Calu3 (cell line): ENCODE results near the gene ZFAND6. TPM values are rescaled to one million over a fixed set of nuclear protein-coding genes. Genes with fewer than 3 reads are reported as not detected.
A peak's percentile ranks its signal among the peaks of the same experiment; 100 is the strongest.
"Not testable (repeated sequence)": the region's sequence is repeated elsewhere in the genome, so short reads cannot be mapped to it uniquely, and the experiment has no call there.

Experiments used
- BruUV-seq: library from RNA; stranded (reverse); fragments of 400-500 nt; replicated peaks from 2 replicates; lab custom pipeline; 2021; lab: Mats Ljungman, UMichigan
- CTCF ChIA-PET: fragments of 300-600 bp; sonication (Branson Sonifier 250); formaldehyde crosslinking; loops from one replicate; lab custom pipeline; 2022; ENCODE audit warnings: antibody characterized with exemption; lab: Charles Lee
- DNase-seq: peaks from one replicate; pipeline ENCODE4 v3.0.0; 2022
- H3K27ac Mint-ChIP-seq: one replicate; pipeline ENCODE4 v1.8.0; 2022; ENCODE audit warnings: mixed read lengths; ENCODE audit not compliant: unreplicated experiment
- H3K27me3 Mint-ChIP-seq: one replicate; pipeline ENCODE4 v1.8.0; 2022; ENCODE audit warnings: mixed read lengths; ENCODE audit not compliant: unreplicated experiment
- H3K36me3 Mint-ChIP-seq: one replicate; pipeline ENCODE4 v1.8.0; 2022; ENCODE audit warnings: mild to moderate bottlenecking, moderate library complexity, mixed read lengths; ENCODE audit not compliant: insufficient read depth, unreplicated experiment
- H3K4me1 Mint-ChIP-seq: one replicate; pipeline ENCODE4 v1.8.0; 2022; ENCODE audit warnings: mild to moderate bottlenecking, low read depth, mixed read lengths; ENCODE audit not compliant: unreplicated experiment
- H3K4me3 Mint-ChIP-seq: one replicate; pipeline ENCODE4 v1.8.0; 2022; ENCODE audit warnings: mild to moderate bottlenecking, low read depth, moderate library complexity, mixed read lengths; ENCODE audit not compliant: unreplicated experiment
- H3K9me3 Mint-ChIP-seq: one replicate; pipeline ENCODE4 v1.8.0; 2022; ENCODE audit warnings: low read depth, mixed read lengths; ENCODE audit not compliant: unreplicated experiment
- intact Hi-C: fragments of 100-400 bp; cut with micrococcal nuclease; formaldehyde crosslinking; loops from one replicate; pipeline ENCODE4 v1.10.0; 2022; ENCODE audit not compliant: unreplicated experiment
- total RNA-seq: library from RNA; stranded (reverse); gene quantifications from 2 replicates; pipeline ENCODE4 v1.2.3, GENCODE V29; 2022
- TF ChIP-seq, protein P1 (sequence below): fragments of 200-600 bp; IDR thresholded peaks from one replicate; pipeline ENCODE4 v1.8.0; 2022; ENCODE audit warnings: antibody characterized with exemption; ENCODE audit not compliant: unreplicated experiment

Gene ZFAND6
- total RNA-seq, 1 experiment from 2014 or later = 87.5 TPM

DNA sequence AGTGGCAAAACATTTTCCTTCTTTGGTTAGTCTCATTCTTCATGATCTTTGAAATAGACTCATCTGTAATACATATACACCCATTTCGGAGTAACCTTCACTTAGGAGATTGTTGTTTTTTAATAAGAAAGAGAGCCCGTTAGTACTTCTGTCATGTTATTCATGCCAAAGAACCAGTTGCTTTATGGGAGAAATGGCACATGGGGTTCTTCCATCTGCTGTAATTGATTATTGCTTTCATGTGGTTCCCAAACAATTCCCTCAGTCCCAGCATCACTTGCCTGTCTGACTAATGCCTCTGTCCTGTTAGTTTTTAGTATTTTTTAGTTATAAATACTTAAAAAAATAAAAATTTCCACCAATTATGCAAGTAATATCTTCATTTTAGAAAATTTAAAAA, 59.5 kb downstream of the ZFAND6 start:
- Mint-ChIP-seq H3K9me3 (no peaks in the 10 kb centered on the region), H3K36me3 (peaks cover 24% of the 10 kb centered on the region), H3K4me1 (peaks cover 20% of the 10 kb centered on the region), H3K27ac (no peak overlapping the region), H3K4me3 (no peak overlapping the region), H3K27me3 (no peaks in the 10 kb centered on the region)
- DNase-seq = no peak
- CTCF ChIA-PET = no interaction called here
- intact Hi-C loops = no loop called here
- TF ChIP-seq, protein P1, sequence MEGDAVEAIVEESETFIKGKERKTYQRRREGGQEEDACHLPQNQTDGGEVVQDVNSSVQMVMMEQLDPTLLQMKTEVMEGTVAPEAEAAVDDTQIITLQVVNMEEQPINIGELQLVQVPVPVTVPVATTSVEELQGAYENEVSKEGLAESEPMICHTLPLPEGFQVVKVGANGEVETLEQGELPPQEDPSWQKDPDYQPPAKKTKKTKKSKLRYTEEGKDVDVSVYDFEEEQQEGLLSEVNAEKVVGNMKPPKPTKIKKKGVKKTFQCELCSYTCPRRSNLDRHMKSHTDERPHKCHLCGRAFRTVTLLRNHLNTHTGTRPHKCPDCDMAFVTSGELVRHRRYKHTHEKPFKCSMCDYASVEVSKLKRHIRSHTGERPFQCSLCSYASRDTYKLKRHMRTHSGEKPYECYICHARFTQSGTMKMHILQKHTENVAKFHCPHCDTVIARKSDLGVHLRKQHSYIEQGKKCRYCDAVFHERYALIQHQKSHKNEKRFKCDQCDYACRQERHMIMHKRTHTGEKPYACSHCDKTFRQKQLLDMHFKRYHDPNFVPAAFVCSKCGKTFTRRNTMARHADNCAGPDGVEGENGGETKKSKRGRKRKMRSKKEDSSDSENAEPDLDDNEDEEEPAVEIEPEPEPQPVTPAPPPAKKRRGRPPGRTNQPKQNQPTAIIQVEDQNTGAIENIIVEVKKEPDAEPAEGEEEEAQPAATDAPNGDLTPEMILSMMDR = no peak
- BruUV-seq = no TSS peak

DNA sequence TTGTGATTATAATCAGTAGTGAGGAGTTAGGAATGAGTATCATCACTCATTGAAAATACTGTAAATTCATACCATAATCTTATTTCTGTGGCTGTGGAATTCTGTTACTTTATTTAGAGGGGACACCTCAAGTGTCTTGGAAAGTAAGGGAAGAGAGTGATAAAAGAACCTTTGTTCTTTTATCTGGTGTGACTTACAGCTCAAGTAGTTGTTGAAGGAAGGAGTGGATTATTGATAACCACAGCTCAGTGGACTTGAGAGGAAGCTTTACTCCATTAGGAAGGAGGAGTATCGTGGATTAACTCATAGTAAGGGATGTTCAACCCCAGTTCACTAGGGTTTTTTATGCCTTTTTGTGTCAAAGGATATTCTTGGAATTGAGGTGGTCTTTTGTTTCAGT, 61.2 kb downstream of the ZFAND6 start:
- no TSS peak for BruUV-seq
- Mint-ChIP-seq H3K27me3 (no peaks in the 10 kb centered on the region), H3K4me1 (peaks cover 13% of the 10 kb centered on the region), H3K9me3 (no peaks in the 10 kb centered on the region), H3K4me3 (no peak overlapping the region), H3K27ac (peak overlapping the region; percentile 11), H3K36me3 (peaks cover 28% of the 10 kb centered on the region)
- CTCF ChIA-PET = interaction anchor here (0.7 kb wide), 1 partner anchor 49 kb away, joined by 4 read pairs; no protein-coding TSS in a partner anchor
- no peak for DNase-seq
- intact Hi-C loops = no loop called here
- TF ChIP-seq, protein P1 = no peak

DNA sequence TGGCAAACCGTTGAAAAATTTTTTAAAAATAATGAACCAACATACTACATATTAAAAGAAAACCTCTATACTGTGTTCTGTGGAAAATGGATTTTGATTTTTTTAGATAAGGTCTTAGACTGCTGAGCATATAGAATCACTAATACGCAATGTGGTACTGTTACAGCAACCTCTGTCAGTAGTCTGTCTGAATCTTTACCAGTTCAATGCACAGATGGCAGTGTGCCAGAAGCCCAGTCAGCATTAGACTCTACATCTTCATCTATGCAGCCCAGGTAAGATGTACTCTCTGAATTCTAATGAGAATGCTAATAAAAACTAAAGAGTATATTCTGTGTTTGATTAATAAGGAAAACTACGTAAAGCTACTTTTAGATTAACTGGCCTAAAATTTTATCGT, 62.1 kb downstream of the ZFAND6 start:
- intact Hi-C loops = no loop called here
- CTCF ChIA-PET = no interaction called here
- peaks cover 13% of the 10 kb centered on the region for H3K4me1 Mint-ChIP-seq
- H3K4me3 Mint-ChIP-seq = no peak overlapping the region
- no peaks in the 10 kb centered on the region for H3K27me3 Mint-ChIP-seq
- no TSS peak for BruUV-seq
- H3K27ac Mint-ChIP-seq = no peak overlapping the region
- H3K9me3 Mint-ChIP-seq = no peaks in the 10 kb centered on the region
- TF ChIP-seq, protein P1 = no peak
- no peak for DNase-seq
- H3K36me3 Mint-ChIP-seq = peaks cover 28% of the 10 kb centered on the region

DNA sequence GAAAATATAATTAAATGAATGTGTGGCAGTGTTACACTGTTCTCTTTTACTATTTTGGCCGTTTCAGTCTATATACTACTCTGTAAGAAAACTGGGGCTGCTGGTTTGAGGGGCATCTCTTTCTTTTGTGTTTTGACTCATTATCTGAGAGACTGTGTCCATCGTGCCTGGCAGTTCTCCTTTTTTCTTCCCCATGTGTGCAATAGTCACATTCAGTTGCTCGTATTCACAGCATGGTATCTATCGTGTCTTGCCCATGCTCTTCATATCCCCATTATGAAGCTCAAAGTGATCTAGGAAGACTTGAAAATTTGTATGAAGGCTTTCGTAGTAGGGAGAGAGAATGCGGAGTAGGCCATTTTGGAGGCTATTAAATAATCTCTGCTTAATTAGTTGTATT, 63.6 kb downstream of the ZFAND6 start:
- H3K4me3 Mint-ChIP-seq = no peak overlapping the region
- CTCF ChIA-PET = no interaction called here
- BruUV-seq = no TSS peak
- DNase-seq = no peak
- no peaks in the 10 kb centered on the region for H3K27me3 Mint-ChIP-seq
- intact Hi-C loops = no loop called here
- H3K9me3 Mint-ChIP-seq = no peaks in the 10 kb centered on the region
- peaks cover 13% of the 10 kb centered on the region for H3K4me1 Mint-ChIP-seq
- no peak overlapping the region for H3K27ac Mint-ChIP-seq
- TF ChIP-seq, protein P1 = no peak
- peaks cover 28% of the 10 kb centered on the region for H3K36me3 Mint-ChIP-seq

DNA sequence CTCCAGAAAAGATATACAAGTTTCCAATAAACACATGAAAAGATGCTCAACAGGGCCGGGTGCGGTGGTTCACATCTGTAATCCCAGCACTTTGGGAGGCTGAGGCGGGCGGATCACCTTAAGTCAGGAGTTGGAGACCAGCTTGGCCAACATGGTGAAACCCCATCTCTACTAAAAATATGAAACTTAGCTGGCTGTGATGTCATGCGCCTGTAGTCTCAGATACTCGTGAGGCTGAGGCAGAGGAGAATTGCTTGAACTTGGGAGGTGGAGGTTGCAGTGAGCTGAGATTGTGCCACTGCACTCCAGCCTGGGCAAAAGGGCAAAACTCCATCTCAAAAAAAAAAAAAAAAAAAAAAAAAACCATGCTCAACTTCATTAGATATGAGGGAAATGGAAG, 67.8 kb downstream of the ZFAND6 start:
- H3K9me3 Mint-ChIP-seq, H3K27ac Mint-ChIP-seq, H3K4me3 Mint-ChIP-seq, BruUV-seq, H3K4me1 Mint-ChIP-seq, H3K27me3 Mint-ChIP-seq, intact Hi-C loops, DNase-seq, CTCF ChIA-PET: not testable (repeated sequence)
- peaks cover 20% of the 10 kb centered on the region for H3K36me3 Mint-ChIP-seq
